HCT116 (cell line): ENCODE results near the gene PRKAG2. TPM values are rescaled to one million over a fixed set of nuclear protein-coding genes. Genes with fewer than 3 reads are reported as not detected.

Experiments used
- ATAC-seq: fragments of 200-7000 bp; cut with Tn5 transposase; 2 replicates; pipeline ENCODE4 v1.9.1; 2020; ENCODE audit warnings: mild to moderate bottlenecking, moderate library complexity
- BruUV-seq: library from RNA; stranded (reverse); fragments of 400-500 nt; replicated peaks from 2 replicates; lab custom pipeline; 2021; lab: Mats Ljungman, UMichigan
- CTCF ChIA-PET: fragments of 300-600 bp; sonication (Branson Sonifier 250); formaldehyde crosslinking; loops from one replicate; lab custom pipeline; 2021; ENCODE audit warnings: antibody characterized with exemption; lab: Charles Lee
- POLR2A ChIA-PET: fragments of 300-600, 350-600 bp; sonication (Branson Sonifier 250); formaldehyde crosslinking; loops from one replicate; lab custom pipeline; 2021; ENCODE audit warnings: antibody characterized with exemption; lab: Charles Lee
- RAD21 ChIA-PET, 2 experiments: fragments of 300-600 bp; sonication (Branson Sonifier 250); formaldehyde crosslinking; loops; one replicate each; lab custom pipeline; 2023; ENCODE audit warnings: low total read pairs in 2 of 2; ENCODE audit not compliant: uncharacterized antibody in 2 of 2, unreplicated experiment in 2 of 2, low non-redundant PET in 1 of 2; lab: Charles Lee
- DNase-seq: peaks from one replicate; pipeline ENCODE4 v3.0.0-alpha.2; 2010; ENCODE audit warnings: low read depth, low spot score
- H2AFZ ChIP-seq: fragments of 200-600 bp; shearing (Covaris generic), sonication (generic); 2 replicates; pipeline ENCODE4 v1.6.1; 2017; ENCODE audit warnings: low read depth, mixed run types, mixed read lengths, antibody characterized with exemption, low read length; ENCODE audit not compliant: poor library complexity, severe bottlenecking
- H3K27ac ChIP-seq: 2 replicates; pipeline ENCODE4 v1.5.1; 2012; ENCODE audit warnings: low read depth, low read length
- H3K27me3 ChIP-seq: fragments of 200-600 bp; sonication (generic); 2 replicates; pipeline ENCODE4 v1.6.1; 2016; ENCODE audit warnings: mixed run types, low read length, mixed read lengths; ENCODE audit not compliant: insufficient read depth
- H3K36me3 ChIP-seq, 2 experiments: fragments of 200-500 bp in 1 of 2; fragments of 200-600 bp in 1 of 2; sonication (Bioruptor generic) in 1 of 2; sonication (generic) in 1 of 2; 2 replicates each; pipeline versions ENCODE4 v1.5.1 to v1.6.1; 2014 to 2016; ENCODE audit warnings: low read length in 2 of 2, inconsistent platforms in 1 of 2, mixed read lengths in 1 of 2, mixed run types in 1 of 2; ENCODE audit not compliant: insufficient read depth in 2 of 2, control insufficient read depth in 1 of 2
- H3K4me1 ChIP-seq, 2 experiments: fragments of 200-600 bp in 1 of 2; sonication (generic) in 1 of 2; 2 replicates each; pipeline versions ENCODE4 v1.5.1 to v1.6.1; 2012 to 2017; ENCODE audit warnings: low read length in 2 of 2, inconsistent platforms in 1 of 2, mild to moderate bottlenecking in 1 of 2, mixed read lengths in 1 of 2, mixed run types in 1 of 2, moderate library complexity in 1 of 2; ENCODE audit not compliant: insufficient read depth in 2 of 2, control insufficient read depth in 1 of 2
- H3K4me2 ChIP-seq: fragments of 200-600 bp; sonication (generic); 2 replicates; pipeline ENCODE4 v1.6.1; 2017; ENCODE audit warnings: mixed run types, low read length, mixed read lengths
- H3K4me3 ChIP-seq, 2 experiments: fragments of 200-600 bp in 1 of 2; sonication (generic) in 1 of 2; replicated peaks in 1 of 2; 2 replicates each; pipeline ENCODE4 v1.5.1; 2011 to 2016; ENCODE audit warnings: low read length in 2 of 2, control low read depth in 1 of 2, low read depth in 1 of 2, mild to moderate bottlenecking in 1 of 2, mixed read lengths in 1 of 2, mixed run types in 1 of 2
- H3K79me2 ChIP-seq: fragments of 200-600 bp; sonication (generic); 2 replicates; pipeline ENCODE4 v1.6.1; 2017; ENCODE audit warnings: mild to moderate bottlenecking, mixed run types, low read length, moderate library complexity, mixed read lengths; ENCODE audit not compliant: insufficient read depth
- H3K9ac ChIP-seq: fragments of 200-600 bp; sonication (generic); 2 replicates; pipeline ENCODE4 v1.6.1; 2016; ENCODE audit warnings: low read length, mixed read lengths
- H3K9me2 ChIP-seq: fragments of 200-600 bp; sonication (generic), shearing (Covaris generic); 2 replicates; pipeline ENCODE4 v1.6.1; 2017; ENCODE audit warnings: mixed run types, mild to moderate bottlenecking, moderate library complexity; ENCODE audit not compliant: insufficient read depth
- H3K9me3 ChIP-seq, 2 experiments: fragments of 200-500 bp in 1 of 2; fragments of 200-600 bp in 1 of 2; sonication (Bioruptor generic) in 1 of 2; sonication (generic) in 1 of 2; 2 replicates each; pipeline ENCODE4 v1.6.1; 2014 to 2017; ENCODE audit warnings: low read length in 2 of 2, mixed read lengths in 2 of 2, inconsistent platforms in 1 of 2, low read depth in 1 of 2, mild to moderate bottlenecking in 1 of 2, mixed run types in 1 of 2, moderate library complexity in 1 of 2; ENCODE audit not compliant: control insufficient read depth in 1 of 2, insufficient read depth in 1 of 2
- H4K20me1 ChIP-seq: fragments of 200-600 bp; sonication (generic), shearing (Covaris generic); 2 replicates; pipeline ENCODE4 v1.6.1; 2017; ENCODE audit warnings: mixed run types, mild to moderate bottlenecking, moderate library complexity; ENCODE audit not compliant: insufficient read depth
- ATF3 ChIP-seq: IDR thresholded peaks from 2 replicates; pipeline ENCODE4 v1.6.1; 2012
- CBX3 ChIP-seq: IDR thresholded peaks from 2 replicates; pipeline ENCODE4 v1.6.1; 2012; ENCODE audit warnings: low read depth
- EZH2 ChIP-seq: fragments of 200-600 bp; sonication (generic); IDR thresholded peaks from 2 replicates; pipeline ENCODE4 v1.6.1; 2017; ENCODE audit warnings: antibody characterized with exemption, mixed run types
- FOSL1 ChIP-seq: IDR thresholded peaks from 2 replicates; pipeline ENCODE4 v1.6.1; 2012; ENCODE audit warnings: low read depth
- JUND ChIP-seq: IDR thresholded peaks from 2 replicates; pipeline ENCODE4 v1.6.1; 2012
- MAX ChIP-seq: IDR thresholded peaks from 2 replicates; pipeline ENCODE4 v1.6.1; 2012
- POLR2AphosphoS5 ChIP-seq: IDR thresholded peaks from 2 replicates; pipeline ENCODE4 v1.6.1; 2011; ENCODE audit warnings: mild to moderate bottlenecking, low read depth, low read length, moderate library complexity
- REST ChIP-seq: IDR thresholded peaks from 2 replicates; pipeline ENCODE4 v1.6.1; 2012; ENCODE audit warnings: low read depth
- SP1 ChIP-seq: IDR thresholded peaks from 2 replicates; pipeline ENCODE4 v1.6.1; 2012; ENCODE audit warnings: low read depth
- SRF ChIP-seq: IDR thresholded peaks from 2 replicates; pipeline ENCODE4 v1.6.1; 2012; ENCODE audit warnings: low read depth
- TCF7L2 ChIP-seq: IDR thresholded peaks from 2 replicates; pipeline ENCODE4 v1.7.0; 2011; ENCODE audit warnings: borderline replicate concordance, inconsistent platforms; ENCODE audit not compliant: insufficient read depth, insufficient read length; ENCODE audit errors: extremely low read depth
- YY1 ChIP-seq: IDR thresholded peaks from 2 replicates; pipeline ENCODE4 v1.6.1; 2011; ENCODE audit warnings: low read length, low read depth, moderate library complexity, mild to moderate bottlenecking; ENCODE audit not compliant: insufficient replicate concordance; ENCODE audit errors: extremely low read depth
- ZBTB33 ChIP-seq: IDR thresholded peaks from 2 replicates; pipeline ENCODE4 v1.6.1; 2011; ENCODE audit warnings: mild to moderate bottlenecking, low read length, moderate library complexity; ENCODE audit not compliant: insufficient replicate concordance; ENCODE audit errors: extremely low read depth
- intact Hi-C: fragments of 100-400 bp; cut with micrococcal nuclease; formaldehyde crosslinking; loops from 2 replicates; pipeline ENCODE4 v1.10.0; 2022
- total RNA-seq: library from RNA; stranded (reverse); gene quantifications from one replicate; pipeline ENCODE4 v1.2.1, GENCODE V29; 2021; ENCODE audit not compliant: unreplicated experiment

PRKAG2 gene
- total RNA-seq, 1 experiment from 2014 or later = 23.6 TPM

GRCh38 chr7:151645311-151645710 lies 231.6 kb downstream of the PRKAG2 start (continued):
- TF ChIP-seq FOSL1 = no peak

- CTCF ChIA-PET = no interaction called here
- BruUV-seq = no TSS peak
Observed at GRCh38 chr7:151644554-151644953, 232.4 kb downstream of the PRKAG2 start.

GRCh38 chr7:151642746-151643145 lies 234.2 kb downstream of the PRKAG2 start:
- ATAC-seq (no peak), DNase-seq (no peak)
- intact Hi-C loops = no loop called here
- RAD21 ChIA-PET = no interaction called here
- POLR2A ChIA-PET = no interaction called here
- no TSS peak for BruUV-seq
- H3K36me3 ChIP-seq = no peaks in the 10 kb centered on the region
- CTCF ChIA-PET = interaction anchor here (0.9 kb wide), 1 partner anchor 94 kb away, joined by 3 read pairs; no protein-coding TSS in a partner anchor
- H4K20me1 ChIP-seq = no peaks in the 10 kb centered on the region
- H3K4me2 ChIP-seq = no peak overlapping the region
- no peaks in the 10 kb centered on the region for H3K79me2 ChIP-seq
- H3K9me2 ChIP-seq = no peaks in the 10 kb centered on the region
- H3K27me3 ChIP-seq = no peaks in the 10 kb centered on the region
- H3K9ac ChIP-seq = no peak overlapping the region
- H3K4me1 ChIP-seq = peaks cover 0 to 9% of the 10 kb centered on the region in 2 experiments; a peak in 2 of 4 replicates
- H3K4me3 ChIP-seq = no peak overlapping the region
- H3K27ac ChIP-seq = no peak overlapping the region
- no peaks in the 10 kb centered on the region for H3K9me3 ChIP-seq
- H2AFZ ChIP-seq = no peak overlapping the region
- TF ChIP-seq YY1 = no peak
- TF ChIP-seq POLR2AphosphoS5 = no peak
- TF ChIP-seq ATF3 = no peak
- TF ChIP-seq SP1 = no peak
- no peak for TF ChIP-seq REST
- TF ChIP-seq EZH2 = no peak
- TF ChIP-seq SRF = no peak
- no peak for TF ChIP-seq ZBTB33
- no peak for TF ChIP-seq MAX
- no peak for TF ChIP-seq TCF7L2
- TF ChIP-seq CBX3 = no peak

More at GRCh38 chr7:151644554-151644953, 232.4 kb downstream of the PRKAG2 start:
- Histone ChIP-seq H3K27me3 (no peaks in the 10 kb centered on the region), H2AFZ (no peak overlapping the region), H3K9me3 (no peaks in the 10 kb centered on the region), H3K4me1 (peaks cover 0 to 9% of the 10 kb centered on the region in 2 experiments; a peak in 2 of 4 replicates), H3K4me3 (no peak overlapping the region), H3K27ac (no peak overlapping the region), H3K9ac (no peak overlapping the region), H3K9me2 (no peaks in the 10 kb centered on the region), H3K36me3 (no peaks in the 10 kb centered on the region), H4K20me1 (no peaks in the 10 kb centered on the region), H3K4me2 (no peak overlapping the region), H3K79me2 (no peaks in the 10 kb centered on the region)
- no peak for DNase-seq
- ChIA-PET POLR2A (no interaction called here), RAD21 (no interaction called here)
- TF ChIP-seq CBX3 (no peak), EZH2 (no peak), JUND (0 out of 2 replicates have a peak, but pooled peaks have one; percentile 9)
- no peak for ATAC-seq
- intact Hi-C loops = no loop called here
